GM19452 (cell line): ENCODE data around the gene CLK1.
A peak's percentile ranks its signal among the peaks of the same experiment; 100 is the strongest.
"Not testable (repeated sequence)": the region's sequence is repeated elsewhere in the genome, so short reads cannot be mapped to it uniquely, and the experiment has no call there.

Source experiments
- ATAC-seq: cut with Tn5 transposase; IDR thresholded peaks from one replicate; pipeline ENCODE4 v1.9.1; 2021; ENCODE audit not compliant: unreplicated experiment

CLK1 gene

GRCh38 chr2:200864176-200865034 is at the start of gene CLK1:
TSS of gene CLK1 (minus strand) at chr2:200864658. CDS start at chr2:200861862, 2,796 bp downstream.
- peak; percentile 85 for ATAC-seq

- no peak for ATAC-seq
These were observed 49.2 kb upstream of the CLK1 start for GRCh38 chr2:200913654-200914053.

- ATAC-seq, result no peak
These were observed 45.5 kb upstream of the CLK1 start for GRCh38 chr2:200909958-200910357.

GRCh38 chr2:200905618-200906296 is 41.3 kb upstream of the CLK1 start:
- peak; percentile 43 for ATAC-seq

GRCh38 chr2:200901459-200902072 is 37.1 kb upstream of the CLK1 start:
- ATAC-seq, result peak; percentile 98

GRCh38 chr2:200899482-200899881 is 35.0 kb upstream of the CLK1 start:
- ATAC-seq, result no peak

GRCh38 chr2:200888704-200889625 is 24.5 kb upstream of the CLK1 start, which contains the start of the genes NIF3L1 and PPIL3:
TSS of gene NIF3L1 (plus strand) at chr2:200889371. CDS start at chr2:200891944, 2,573 bp downstream.
TSS of gene PPIL3 (minus strand) at chr2:200889077. CDS start at chr2:200887615, 1,462 bp downstream.
- peak; percentile 90 for ATAC-seq

GRCh38 chr2:200881715-200882249 is 17.3 kb upstream of the CLK1 start:
- not testable (repeated sequence) for ATAC-seq

- ATAC-seq, result no peak
These were observed 13.9 kb upstream of the CLK1 start for GRCh38 chr2:200878289-200878880.

- no peak for ATAC-seq
These were observed 13.0 kb upstream of the CLK1 start for GRCh38 chr2:200877443-200877842.

GRCh38 chr2:200873560-200873959 is 9.1 kb upstream of the CLK1 start:
- ATAC-seq, result no peak

- no peak for ATAC-seq
These were observed 6.7 kb upstream of the CLK1 start for GRCh38 chr2:200871151-200871550.

GRCh38 chr2:200869014-200869413 is 4.6 kb upstream of the CLK1 start:
- ATAC-seq, result no peak

GRCh38 chr2:200863782-200864175 is 679 bp downstream of the CLK1 start:
- ATAC-seq, result peak; percentile 6

GRCh38 chr2:200862532-200863000 is 1.9 kb downstream of the CLK1 start:
- no peak for ATAC-seq

GRCh38 chr2:200861617-200862155 is 2.8 kb downstream of the CLK1 start:
- no peak for ATAC-seq

GRCh38 chr2:200860092-200860795 is 4.2 kb downstream of the CLK1 start:
- no peak for ATAC-seq

- no peak for ATAC-seq
These were observed 7.7 kb downstream of the CLK1 start for GRCh38 chr2:200856806-200857205.

- no peak for ATAC-seq
These were observed 11.9 kb downstream of the CLK1 start for GRCh38 chr2:200852605-200853004.
